HepG2 (cell line): Measurements from ENCODE around the gene COBL.

Source experiments
- EP300 ChIP-seq, 3 experiments: sonication (generic) in 1 of 3; formaldehyde crosslinking in 1 of 3; IDR thresholded peaks; 2 replicates each; pipeline versions ENCODE4 v1.5.1 to v1.6.1; 2011 to 2020; ENCODE audit warnings: low read depth in 2 of 3, low read length in 2 of 3, borderline replicate concordance in 1 of 3, improper control_type of control experiment in 1 of 3, mild to moderate bottlenecking in 1 of 3, missing genetic modification reagents in 1 of 3, moderate library complexity in 1 of 3
- FOXK2 ChIP-seq: fragments of 450-650 bp; IDR thresholded peaks from 2 replicates; pipeline ENCODE4 v1.6.1; 2016
- HMG20B ChIP-seq: conservative IDR thresholded peaks from 2 replicates; pipeline ENCODE4 v1.6.1; 2016; ENCODE audit warnings: missing genetic modification reagents, missing compliant biosample characterization
- RELA ChIP-seq: sonication (generic); formaldehyde crosslinking; IDR thresholded peaks from 2 replicates; pipeline ENCODE4 v1.4.0; 2020; ENCODE audit warnings: missing genetic modification reagents
- SP4 ChIP-seq: sonication (generic); formaldehyde crosslinking; IDR thresholded peaks from 2 replicates; pipeline ENCODE4 v1.8.1; 2023; ENCODE audit warnings: mild to moderate bottlenecking, missing genetic modification reagents
- TCF7L2 ChIP-seq: IDR thresholded peaks from 2 replicates; pipeline ENCODE4 v1.6.1; 2011; ENCODE audit warnings: mild to moderate bottlenecking, low read depth, low read length, moderate library complexity
- ZNF891 ChIP-seq: sonication (generic); formaldehyde crosslinking; IDR thresholded peaks from 2 replicates; pipeline ENCODE4 v1.5.0; 2020; ENCODE audit warnings: mild to moderate bottlenecking, missing genetic modification reagents
- TF ChIP-seq, protein P1 (sequence below): sonication (generic); formaldehyde crosslinking; IDR thresholded peaks from 2 replicates; pipeline ENCODE4 v1.4.0; 2020; ENCODE audit warnings: missing genetic modification reagents, borderline replicate concordance

DNA sequence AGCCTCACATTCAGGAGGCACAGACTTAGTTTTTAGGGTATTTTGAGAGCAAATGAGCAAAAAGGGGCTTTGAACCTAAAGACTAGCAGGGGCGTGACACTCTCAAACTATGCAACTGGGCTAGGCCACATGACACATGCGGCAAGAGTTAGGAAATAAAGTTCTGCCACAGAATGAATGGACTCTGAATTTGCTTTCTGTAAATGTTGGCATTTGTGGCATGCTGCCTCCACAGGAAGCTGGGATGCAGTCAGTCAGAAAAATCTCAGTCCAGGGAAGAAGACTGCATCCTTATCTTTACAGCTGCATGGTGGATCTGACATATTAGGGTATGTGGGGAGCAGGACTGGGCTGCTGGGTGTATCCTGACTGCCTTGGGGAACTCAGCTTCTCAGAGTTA lies 181.0 kb downstream of the COBL start:
- no peak for TF ChIP-seq TCF7L2
- no peak for TF ChIP-seq EP300 (IDR thresholded peaks at IDR 0.05; ENCODE audit: low read depth in 2 of 2, low read length in 2 of 2)
- TF ChIP-seq EP300 (CRISPR knock-in tag; IDR thresholded peaks at IDR 0.05; ENCODE audit: borderline replicate concordance), result no peak
- no peak for TF ChIP-seq RELA (CRISPR knock-in tag)
- TF ChIP-seq ZNF891, result no peak
- TF ChIP-seq HMG20B (CRISPR knock-in tag), result no peak
- no peak for TF ChIP-seq SP4 (CRISPR knock-in tag)
- no peak for TF ChIP-seq FOXK2
- TF ChIP-seq, protein P1, sequence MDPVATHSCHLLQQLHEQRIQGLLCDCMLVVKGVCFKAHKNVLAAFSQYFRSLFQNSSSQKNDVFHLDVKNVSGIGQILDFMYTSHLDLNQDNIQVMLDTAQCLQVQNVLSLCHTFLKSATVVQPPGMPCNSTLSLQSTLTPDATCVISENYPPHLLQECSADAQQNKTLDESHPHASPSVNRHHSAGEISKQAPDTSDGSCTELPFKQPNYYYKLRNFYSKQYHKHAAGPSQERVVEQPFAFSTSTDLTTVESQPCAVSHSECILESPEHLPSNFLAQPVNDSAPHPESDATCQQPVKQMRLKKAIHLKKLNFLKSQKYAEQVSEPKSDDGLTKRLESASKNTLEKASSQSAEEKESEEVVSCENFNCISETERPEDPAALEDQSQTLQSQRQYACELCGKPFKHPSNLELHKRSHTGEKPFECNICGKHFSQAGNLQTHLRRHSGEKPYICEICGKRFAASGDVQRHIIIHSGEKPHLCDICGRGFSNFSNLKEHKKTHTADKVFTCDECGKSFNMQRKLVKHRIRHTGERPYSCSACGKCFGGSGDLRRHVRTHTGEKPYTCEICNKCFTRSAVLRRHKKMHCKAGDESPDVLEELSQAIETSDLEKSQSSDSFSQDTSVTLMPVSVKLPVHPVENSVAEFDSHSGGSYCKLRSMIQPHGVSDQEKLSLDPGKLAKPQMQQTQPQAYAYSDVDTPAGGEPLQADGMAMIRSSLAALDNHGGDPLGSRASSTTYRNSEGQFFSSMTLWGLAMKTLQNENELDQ, result no peak
